Measurements from ENCODE around the gene ZNF580.

The ZNF580 gene

GRCh38 chr19:55622242-55622969, 18.4 kb upstream of the ZNF580 start (continued):
- TF ChIP-seq TSHZ2 (CRISPR knock-in tag; IDR thresholded peaks at IDR 0.05): no peak
- TF ChIP-seq ZNF70 (CRISPR knock-in tag; IDR thresholded peaks at IDR 0.05): no peak
- no peak for TF ChIP-seq PATZ1 (CRISPR knock-in tag; IDR thresholded peaks at IDR 0.05; ENCODE audit: borderline replicate concordance)

GRCh38 chr19:55623130-55623529, 17.7 kb upstream of the ZNF580 start:
- ATAC-seq: no peak
- TF ChIP-seq ZNF8 (CRISPR knock-in tag; IDR thresholded peaks at IDR 0.05): no peak

- no peak for ATAC-seq
- TF ChIP-seq POU6F1 (CRISPR knock-in tag; IDR thresholded peaks at IDR 0.05; ENCODE audit: borderline replicate concordance, low read depth): no peak
- no peak for TF ChIP-seq CREB5 (CRISPR knock-in tag; IDR thresholded peaks at IDR 0.05; ENCODE audit: low read depth)
- no peak for TF ChIP-seq CSDC2 (CRISPR knock-in tag; IDR thresholded peaks at IDR 0.05)
These were observed 17.2 kb upstream of the ZNF580 start for GRCh38 chr19:55623561-55623960.

GRCh38 chr19:55624109-55625003, 16.4 kb upstream of the ZNF580 start, which contains the start of gene ZNF784:
ZNF784 (minus strand) TSS chr19:55624566; CDS start chr19:55624561, 5 bp downstream.
- ATAC-seq: peak; percentile 75
- TF ChIP-seq ISL1 (CRISPR knock-in tag; IDR thresholded peaks at IDR 0.05) (no peak), SNAI2 (CRISPR knock-in tag; IDR thresholded peaks at IDR 0.05) (no peak), ZNF8 (CRISPR knock-in tag; IDR thresholded peaks at IDR 0.05) (no peak), ARNTL (CRISPR knock-in tag; IDR thresholded peaks at IDR 0.05; ENCODE audit: borderline replicate concordance, low read depth) (no peak), CSRNP3 (CRISPR knock-in tag; IDR thresholded peaks at IDR 0.05) (no peak), ESRRG (CRISPR knock-in tag; IDR thresholded peaks at IDR 0.05) (no peak)

GRCh38 chr19:55625004-55625326, 15.8 kb upstream of the ZNF580 start:
- no peak for ATAC-seq
- TF ChIP-seq PATZ1 (CRISPR knock-in tag; IDR thresholded peaks at IDR 0.05; ENCODE audit: borderline replicate concordance) (no peak), TOX (CRISPR knock-in tag; IDR thresholded peaks at IDR 0.05; ENCODE audit: borderline replicate concordance) (no peak), ZFP30 (CRISPR knock-in tag; IDR thresholded peaks at IDR 0.05) (no peak), BACH2 (CRISPR knock-in tag; IDR thresholded peaks at IDR 0.05; ENCODE audit: borderline replicate concordance) (no peak), POU6F1 (CRISPR knock-in tag; IDR thresholded peaks at IDR 0.05; ENCODE audit: borderline replicate concordance, low read depth) (no peak), OSR1 (CRISPR knock-in tag; IDR thresholded peaks at IDR 0.05) (no peak), ARNTL (CRISPR knock-in tag; IDR thresholded peaks at IDR 0.05; ENCODE audit: borderline replicate concordance, low read depth) (no peak), GLIS3 (CRISPR knock-in tag; IDR thresholded peaks at IDR 0.05) (no peak), RARB (CRISPR knock-in tag; IDR thresholded peaks at IDR 0.05) (no peak), ISL1 (CRISPR knock-in tag; IDR thresholded peaks at IDR 0.05) (no peak)
